H1 (cell line): ENCODE data around the gene ZNF423. TPM values are rescaled to one million over a fixed set of nuclear protein-coding genes. Genes with fewer than 3 reads are reported as not detected.

Experiments
- CTCF ChIA-PET: fragments of 300-600 bp; sonication (Branson Sonifier 250); formaldehyde crosslinking; loops from one replicate; lab custom pipeline; 2021; ENCODE audit not compliant: partially characterized antibody; lab: Charles Lee
- POLR2A ChIA-PET: fragments of 300-600 bp; sonication (Branson Sonifier 250); formaldehyde crosslinking; loops from one replicate; lab custom pipeline; 2021; ENCODE audit warnings: inconsistent platforms; ENCODE audit not compliant: partially characterized antibody; lab: Charles Lee
- DNase-seq, 2 experiments: peaks; one replicate each; pipeline versions ENCODE4 v3.0.0 to v3.0.0-alpha.2; 2010 to 2022; ENCODE audit warnings: low spot score in 2 of 2, low read depth in 1 of 2, mixed read lengths in 1 of 2
- FAIRE-seq: peaks from 2 replicates; lab custom pipeline; 2011; peaks lifted over from hg19 to GRCh38; lab: Jason Lieb, UNC
- H2AFZ ChIP-seq: 2 replicates; pipeline ENCODE4 v1.8.1; 2012; ENCODE audit warnings: low read length, inconsistent platforms
- H2AK5ac ChIP-seq: 2 replicates; pipeline ENCODE4 v1.6.1; 2013; ENCODE audit warnings: low read depth, low read length
- H2BK120ac ChIP-seq: replicated peaks from 2 replicates; pipeline ENCODE3; 2013; ENCODE audit warnings: low read depth, low read length, inconsistent platforms
- H2BK12ac ChIP-seq: 2 replicates; pipeline ENCODE4 v1.6.1; 2013; ENCODE audit warnings: low read depth, low read length
- H2BK15ac ChIP-seq: 2 replicates; pipeline ENCODE4 v1.6.1; 2013; ENCODE audit warnings: low read length
- H2BK20ac ChIP-seq: 2 replicates; pipeline ENCODE4 v1.6.1; 2013; ENCODE audit warnings: low read length
- H2BK5ac ChIP-seq: 2 replicates; pipeline ENCODE4 v1.6.1; 2013; ENCODE audit warnings: low read depth, low read length
- H3K14ac ChIP-seq: 2 replicates; pipeline ENCODE4 v1.6.1; 2013; ENCODE audit warnings: inconsistent platforms; ENCODE audit not compliant: insufficient read length
- H3K18ac ChIP-seq: 2 replicates; pipeline ENCODE4 v1.6.1; 2013; ENCODE audit warnings: low read length; ENCODE audit errors: extremely low read depth
- H3K23ac ChIP-seq: 2 replicates; pipeline ENCODE4 v1.6.1; 2013; ENCODE audit warnings: inconsistent platforms; ENCODE audit not compliant: insufficient read length
- H3K23me2 ChIP-seq: 2 replicates; pipeline ENCODE4 v1.6.1; 2013; ENCODE audit warnings: low read depth, low read length
- H3K27ac ChIP-seq: 2 replicates; pipeline ENCODE4 v1.6.1; 2011; ENCODE audit warnings: low read depth, low read length, inconsistent platforms
- H3K27me3 ChIP-seq, 4 experiments: replicated peaks in 1 of 4; 1 replicate in 1 of 4; 2 replicates in 3 of 4; pipeline versions ENCODE4 v1.6.1 to v1.8.1; 2011 to 2013; ENCODE audit warnings: low read length in 3 of 4, mild to moderate bottlenecking in 3 of 4, inconsistent platforms in 2 of 4, mixed read lengths in 2 of 4, moderate library complexity in 1 of 4; ENCODE audit not compliant: control insufficient read depth in 3 of 4, insufficient read depth in 3 of 4; ENCODE audit errors: extremely low read depth in 1 of 4
- H3K36me3 ChIP-seq, 4 experiments: 2 replicates each; pipeline versions ENCODE4 v1.6.1 to v1.8.1; 2011 to 2013; ENCODE audit warnings: mild to moderate bottlenecking in 4 of 4, low read length in 3 of 4, moderate library complexity in 2 of 4, control low read depth in 1 of 4, inconsistent platforms in 1 of 4; ENCODE audit not compliant: insufficient read depth in 4 of 4, control insufficient read depth in 2 of 4
- H3K4ac ChIP-seq: replicated peaks from 2 replicates; pipeline ENCODE3; 2013; ENCODE audit warnings: low read length, low read depth, mixed read lengths, inconsistent platforms; ENCODE audit not compliant: insufficient read length
- H3K4me1 ChIP-seq, 4 experiments: replicated peaks in 1 of 4; 1 replicate in 1 of 4; 2 replicates in 3 of 4; pipeline versions ENCODE4 v1.6.1 to v1.8.1; 2011 to 2013; ENCODE audit warnings: low read length in 3 of 4, inconsistent platforms in 2 of 4, mixed read lengths in 1 of 4; ENCODE audit not compliant: insufficient read depth in 4 of 4, control insufficient read depth in 3 of 4
- H3K4me2 ChIP-seq, 2 experiments: 2 replicates each; pipeline versions ENCODE4 v1.6.1 to v1.8.1; 2011 to 2013; ENCODE audit warnings: low read depth in 2 of 2, low read length in 2 of 2, control low read depth in 1 of 2, inconsistent platforms in 1 of 2, mild to moderate bottlenecking in 1 of 2; ENCODE audit not compliant: insufficient read depth in 1 of 2
- H3K4me3 ChIP-seq, 4 experiments: fragments of 200-600, 300-600 bp in 1 of 4; sonication (generic), shearing (Covaris generic), sonication (Bioruptor Twin) in 1 of 4; 2 replicates each; pipeline versions ENCODE4 v1.5.1 to v1.8.1; 2011 to 2016; ENCODE audit warnings: low read length in 4 of 4, low read depth in 3 of 4, control low read depth in 2 of 4, inconsistent platforms in 2 of 4, mild to moderate bottlenecking in 2 of 4, mixed read lengths in 1 of 4, moderate library complexity in 1 of 4; ENCODE audit not compliant: insufficient read depth in 2 of 4; ENCODE audit errors: extremely low read depth in 1 of 4
- H3K56ac ChIP-seq: replicated peaks from 2 replicates; pipeline ENCODE3; 2013; ENCODE audit warnings: low read depth, mild to moderate bottlenecking, mixed read lengths, low read length, inconsistent platforms; ENCODE audit not compliant: insufficient read length
- H3K79me1 ChIP-seq: 2 replicates; pipeline ENCODE4 v1.6.1; 2013; ENCODE audit warnings: low read depth, low read length, control low read depth
- H3K79me2 ChIP-seq, 2 experiments: 2 replicates each; pipeline versions ENCODE4 v1.6.1 to v1.8.1; 2012 to 2013; ENCODE audit warnings: low read length in 2 of 2, mild to moderate bottlenecking in 2 of 2, inconsistent platforms in 1 of 2; ENCODE audit not compliant: insufficient read depth in 2 of 2, control insufficient read depth in 1 of 2
- H3K9ac ChIP-seq, 4 experiments: replicated peaks in 1 of 4; 1 replicate in 1 of 4; 2 replicates in 3 of 4; pipeline versions ENCODE4 v1.6.1 to v1.8.1; 2011 to 2013; ENCODE audit warnings: low read depth in 3 of 4, low read length in 3 of 4, control low read depth in 2 of 4, mild to moderate bottlenecking in 2 of 4, moderate library complexity in 2 of 4, inconsistent platforms in 1 of 4; ENCODE audit errors: extremely low read depth in 1 of 4
- H3K9me3 ChIP-seq, 2 experiments: 2 replicates each; pipeline versions ENCODE4 v1.6.1 to v1.8.1; 2012 to 2013; ENCODE audit warnings: mild to moderate bottlenecking in 2 of 2, moderate library complexity in 2 of 2, control low read depth in 1 of 2, inconsistent platforms in 1 of 2, low read depth in 1 of 2, low read length in 1 of 2, mixed read lengths in 1 of 2; ENCODE audit not compliant: insufficient read depth in 2 of 2
- H4K20me1 ChIP-seq, 2 experiments: replicated peaks in 1 of 2; 2 replicates each; pipeline versions ENCODE3 to v1.8.1; 2011 to 2013; ENCODE audit warnings: inconsistent platforms in 2 of 2, low read length in 2 of 2, mild to moderate bottlenecking in 1 of 2; ENCODE audit not compliant: insufficient read depth in 2 of 2, control insufficient read depth in 1 of 2
- H4K5ac ChIP-seq: 2 replicates; pipeline ENCODE4 v1.6.1; 2013; ENCODE audit warnings: low read length, low read depth, mixed read lengths, inconsistent platforms; ENCODE audit not compliant: insufficient read length
- H4K8ac ChIP-seq: 2 replicates; pipeline ENCODE4 v1.8.0; 2013; ENCODE audit warnings: mild to moderate bottlenecking, moderate library complexity, low read length, inconsistent platforms; ENCODE audit not compliant: insufficient read depth; ENCODE audit errors: extremely low read depth
- H4K91ac ChIP-seq: replicated peaks from 2 replicates; pipeline ENCODE3; 2013; ENCODE audit warnings: low read length, mixed read lengths, inconsistent platforms; ENCODE audit not compliant: insufficient read length
- ASH2L ChIP-seq: fragments of 200-600, 300-600 bp; sonication (generic); IDR thresholded peaks from one replicate; pipeline ENCODE4 v1.7.1; 2017; ENCODE audit warnings: low read length
- CBX5 ChIP-seq: fragments of 300-800, 300-1000 bp; sonication (generic); IDR thresholded peaks from 2 replicates; pipeline ENCODE4 v1.7.1; 2016; ENCODE audit warnings: antibody characterized with exemption, low read length, low read depth
- EP300 ChIP-seq, 2 experiments: IDR thresholded peaks; 1 replicate in 1 of 2; 2 replicates in 1 of 2; pipeline ENCODE4 v1.6.1; 2011 to 2012; ENCODE audit warnings: low read depth in 2 of 2, low read length in 2 of 2, mild to moderate bottlenecking in 2 of 2, borderline replicate concordance in 1 of 2, inconsistent platforms in 1 of 2, moderate library complexity in 1 of 2
- RXRA ChIP-seq: IDR thresholded peaks from 2 replicates; pipeline ENCODE4 v1.6.1; 2011; ENCODE audit warnings: low read depth, mild to moderate bottlenecking, low read length, moderate library complexity; ENCODE audit not compliant: insufficient read depth
- TEAD4 ChIP-seq: IDR thresholded peaks from 2 replicates; pipeline ENCODE4 v1.6.1; 2012; ENCODE audit warnings: low read depth, low read length, inconsistent platforms, mixed read lengths
- YY1 ChIP-seq: IDR thresholded peaks from 2 replicates; pipeline ENCODE4 v1.6.1; 2011; ENCODE audit warnings: low read depth, mild to moderate bottlenecking, low read length
- WGBS, 2 experiments: shearing (Covaris generic) in 1 of 2; methylation state at CpG; one replicate each; pipeline versions ENCODE4 v1.1.6 to v1.1.7; 2013 to 2015; ENCODE audit warnings: low lambda C conversion rate in 2 of 2, mixed read lengths in 2 of 2, inconsistent platforms in 1 of 2, low coverage in 1 of 2, missing lambda C conversion rate in 1 of 2; ENCODE audit not compliant: insufficient replicate concordance in 2 of 2, insufficient coverage in 1 of 2, insufficient read length in 1 of 2; ENCODE audit errors: extremely low coverage in 1 of 2, missing lambda C conversion rate in 1 of 2; 5-methylcytosine and 5-hydroxymethylcytosine counted together
- polyA plus RNA-seq, 7 experiments: library from polyadenylated mRNA; depleted of rRNA in 3 of 7; stranded (reverse) in 5 of 7; unstranded in 2 of 7; fragments of >200 nt in 5 of 7; fragments of 200-250 nt in 2 of 7; gene quantifications; 1 replicate in 5 of 7; 2 replicates in 1 of 7; 4 replicates in 1 of 7; pipeline versions ENCODE4 v1.2.1 to v1.2.3, GENCODE V29; 2011 to 2013; ENCODE audit warnings: missing spikeins in 2 of 7, mixed read lengths in 2 of 7
- total RNA-seq: library from RNA; stranded (reverse); fragmentation: NEBNext Ultra II Directional; extraction: Animal tissue kit (Norgen Biotek cat#: 25700); gene quantifications from 2 replicates; pipeline ENCODE4 v1.2.1, GENCODE V29; 2021
- TF ChIP-seq, protein P1 (sequence below): IDR thresholded peaks from 2 replicates; pipeline ENCODE4 v1.6.1; 2011; ENCODE audit warnings: low read depth, mild to moderate bottlenecking, low read length; ENCODE audit not compliant: insufficient read depth
- TF ChIP-seq, protein P2 (sequence below), 3 experiments: IDR thresholded peaks; 1 replicate in 2 of 3; 2 replicates in 1 of 3; pipeline versions ENCODE4 v1.5.1 to v1.6.1; 2011; ENCODE audit warnings: low read length in 3 of 3, mild to moderate bottlenecking in 3 of 3, inconsistent platforms in 2 of 3, low read depth in 1 of 3, moderate library complexity in 1 of 3; ENCODE audit not compliant: insufficient read depth in 1 of 3; ENCODE audit errors: control extremely low read depth in 1 of 3

The ZNF423 gene
- total and polyA plus RNA-seq, 2 of the 8 experiments (the other 6 are each of a cell fraction or from before 2014, with no cell fraction given), result 38.2 to 52.3 TPM

DNA sequence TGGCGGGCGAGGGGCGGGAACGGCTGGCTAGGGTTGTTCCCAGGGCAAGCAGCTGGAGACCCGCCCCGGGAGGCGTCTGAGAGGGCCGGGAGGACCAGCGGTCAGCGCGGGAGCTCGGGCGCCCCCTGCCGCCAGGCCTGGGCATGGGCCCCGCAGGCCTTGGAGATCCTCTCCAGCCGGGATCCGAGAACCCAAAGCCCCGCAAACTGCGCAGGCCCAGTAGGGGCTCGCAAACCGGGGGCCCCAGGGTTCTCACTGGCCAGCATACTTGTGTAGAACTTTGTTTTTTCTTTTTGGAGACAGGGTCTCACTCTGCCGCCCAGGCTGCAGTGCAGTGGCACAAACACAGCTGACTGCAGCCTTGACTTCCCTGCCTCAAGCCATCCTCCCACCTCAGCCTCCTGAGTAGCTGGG, 20.8 kb upstream of the ZNF423 start:
- no peak overlapping the region for H3K23ac ChIP-seq
- H3K79me2 ChIP-seq, result no peaks in the 10 kb centered on the region
- peak overlapping the region in 3 of 4 experiments; percentile 18 to 58 (median 45); a peak in 5 of 8 replicates for H3K4me3 ChIP-seq
- H4K5ac ChIP-seq, result no peak overlapping the region
- no peak overlapping the region for H3K56ac ChIP-seq
- H4K8ac ChIP-seq, result no peak overlapping the region
- DNase-seq, result peak; percentile 69 to 99
- H3K27me3 ChIP-seq, result peaks cover 0 to 10% (median 4%) of the 10 kb centered on the region in 4 experiments; a peak in 3 of 7 replicates
- H2AFZ ChIP-seq, result no peak overlapping the region
- no peaks in the 10 kb centered on the region for H3K36me3 ChIP-seq
- H3K9me3 ChIP-seq, result no peaks in the 10 kb centered on the region
- H4K91ac ChIP-seq, result no peak overlapping the region
- H4K20me1 ChIP-seq, result no peaks in the 10 kb centered on the region
- H3K27ac ChIP-seq, result no peak overlapping the region
- no peak overlapping the region for H3K4ac ChIP-seq
- peak overlapping the region; percentile 83; the same call in 1 of the 2 replicates for H3K18ac ChIP-seq
- no peak overlapping the region for H2BK20ac ChIP-seq
- H3K23me2 ChIP-seq, result peaks cover 3% of the 10 kb centered on the region; the same call in 1 of the 2 replicates
- FAIRE-seq, result no peak
- no peak overlapping the region for H2AK5ac ChIP-seq
- POLR2A ChIA-PET, result interaction anchor here (0.6 to 2.0 kb wide), 8 partner anchors 11 to 200 kb away, joined by 3 to 7 read pairs (median 3); no protein-coding TSS in a partner anchor
- H3K4me1 ChIP-seq, result peaks cover 0 to 8% (median 5%) of the 10 kb centered on the region in 4 experiments; a peak in 4 of 7 replicates
- H2BK120ac ChIP-seq, result no peak overlapping the region
- H2BK12ac ChIP-seq, result no peak overlapping the region
- no peak overlapping the region for H3K9ac ChIP-seq
- H2BK5ac ChIP-seq, result no peak overlapping the region
- no peak overlapping the region for H2BK15ac ChIP-seq
- H3K79me1 ChIP-seq, result no peaks in the 10 kb centered on the region
- CTCF ChIA-PET, result interaction anchor here (0.5 to 8.6 kb wide), 32 partner anchors 10 to 500 kb away, joined by 3 to 126 read pairs (median 4); partner anchors contain the start of gene ZNF423
- peak overlapping the region in 1 of 2 experiments; percentile 73; a peak in 3 of 4 replicates for H3K4me2 ChIP-seq
- WGBS, 2 experiments, result 13% methylated on average over 8 of the region's 22 CpGs; no CpG with 5 or more reads in 1 of the 2 experiments
- no peak overlapping the region for H3K14ac ChIP-seq
- TF ChIP-seq, protein P1, sequence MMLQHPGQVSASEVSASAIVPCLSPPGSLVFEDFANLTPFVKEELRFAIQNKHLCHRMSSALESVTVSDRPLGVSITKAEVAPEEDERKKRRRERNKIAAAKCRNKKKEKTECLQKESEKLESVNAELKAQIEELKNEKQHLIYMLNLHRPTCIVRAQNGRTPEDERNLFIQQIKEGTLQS, result no peak
- TF ChIP-seq CBX5, result no peak
- 0 out of 2 replicates have a peak, but pooled peaks have one; percentile 5 for TF ChIP-seq RXRA
- TF ChIP-seq TEAD4, result no peak
- peak; percentile 56; the same call in 1 of the 2 replicates for TF ChIP-seq YY1
- peak; percentile 39 for TF ChIP-seq ASH2L
- 0 out of 3 replicates have a peak, but pooled peaks of 1 of the 2 experiments have one; percentile 35 for TF ChIP-seq EP300 (IDR thresholded peaks at IDR 0.05; ENCODE audit: borderline replicate concordance in 1 of 2, low read depth in 2 of 2, low read length in 2 of 2)
- TF ChIP-seq, protein P2, sequence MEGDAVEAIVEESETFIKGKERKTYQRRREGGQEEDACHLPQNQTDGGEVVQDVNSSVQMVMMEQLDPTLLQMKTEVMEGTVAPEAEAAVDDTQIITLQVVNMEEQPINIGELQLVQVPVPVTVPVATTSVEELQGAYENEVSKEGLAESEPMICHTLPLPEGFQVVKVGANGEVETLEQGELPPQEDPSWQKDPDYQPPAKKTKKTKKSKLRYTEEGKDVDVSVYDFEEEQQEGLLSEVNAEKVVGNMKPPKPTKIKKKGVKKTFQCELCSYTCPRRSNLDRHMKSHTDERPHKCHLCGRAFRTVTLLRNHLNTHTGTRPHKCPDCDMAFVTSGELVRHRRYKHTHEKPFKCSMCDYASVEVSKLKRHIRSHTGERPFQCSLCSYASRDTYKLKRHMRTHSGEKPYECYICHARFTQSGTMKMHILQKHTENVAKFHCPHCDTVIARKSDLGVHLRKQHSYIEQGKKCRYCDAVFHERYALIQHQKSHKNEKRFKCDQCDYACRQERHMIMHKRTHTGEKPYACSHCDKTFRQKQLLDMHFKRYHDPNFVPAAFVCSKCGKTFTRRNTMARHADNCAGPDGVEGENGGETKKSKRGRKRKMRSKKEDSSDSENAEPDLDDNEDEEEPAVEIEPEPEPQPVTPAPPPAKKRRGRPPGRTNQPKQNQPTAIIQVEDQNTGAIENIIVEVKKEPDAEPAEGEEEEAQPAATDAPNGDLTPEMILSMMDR (IDR thresholded peaks at IDR 0.05; ENCODE audit: control extremely low read depth in 1 of 3, insufficient read depth in 1 of 3, low read depth in 1 of 3, low read length in 3 of 3), result peak; percentile 83 to 89 (median 86)
